PC-3 (cell line): ENCODE data around the gene PTPRN2.

Experiments used
- EZH2 ChIP-seq: fragments of 300-600 bp; sonication (generic); IDR thresholded peaks from one replicate; pipeline ENCODE4 v1.6.1; 2017; ENCODE audit warnings: antibody characterized with exemption, mild to moderate bottlenecking, low read length; ENCODE audit not compliant: unreplicated experiment
- TF ChIP-seq, protein P1 (sequence below): fragments of 300-600 bp; sonication (generic); conservative IDR thresholded peaks from 2 replicates; pipeline ENCODE4 v1.5.1; 2017; ENCODE audit warnings: antibody characterized with exemption, low read depth, mild to moderate bottlenecking, low read length

DNA sequence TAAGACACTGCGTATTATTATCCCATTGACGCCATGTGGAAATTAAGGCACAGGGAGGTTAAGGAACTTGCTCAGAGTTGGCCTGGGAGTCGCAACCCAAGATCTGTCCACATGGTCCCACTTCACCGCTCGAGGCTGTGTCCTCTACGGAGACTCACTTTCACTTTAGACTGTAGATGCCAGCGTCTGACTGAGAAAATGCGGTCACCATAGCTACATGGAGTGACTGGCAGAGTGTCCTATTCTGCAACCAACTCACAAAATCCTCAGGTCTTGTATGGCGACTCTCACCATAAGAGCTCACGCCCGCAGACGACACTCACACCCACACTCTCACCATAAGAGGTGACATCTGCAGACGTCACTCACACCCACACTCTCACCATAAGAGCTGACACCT is 257.9 kb downstream of the PTPRN2 start:
- TF ChIP-seq, protein P1, sequence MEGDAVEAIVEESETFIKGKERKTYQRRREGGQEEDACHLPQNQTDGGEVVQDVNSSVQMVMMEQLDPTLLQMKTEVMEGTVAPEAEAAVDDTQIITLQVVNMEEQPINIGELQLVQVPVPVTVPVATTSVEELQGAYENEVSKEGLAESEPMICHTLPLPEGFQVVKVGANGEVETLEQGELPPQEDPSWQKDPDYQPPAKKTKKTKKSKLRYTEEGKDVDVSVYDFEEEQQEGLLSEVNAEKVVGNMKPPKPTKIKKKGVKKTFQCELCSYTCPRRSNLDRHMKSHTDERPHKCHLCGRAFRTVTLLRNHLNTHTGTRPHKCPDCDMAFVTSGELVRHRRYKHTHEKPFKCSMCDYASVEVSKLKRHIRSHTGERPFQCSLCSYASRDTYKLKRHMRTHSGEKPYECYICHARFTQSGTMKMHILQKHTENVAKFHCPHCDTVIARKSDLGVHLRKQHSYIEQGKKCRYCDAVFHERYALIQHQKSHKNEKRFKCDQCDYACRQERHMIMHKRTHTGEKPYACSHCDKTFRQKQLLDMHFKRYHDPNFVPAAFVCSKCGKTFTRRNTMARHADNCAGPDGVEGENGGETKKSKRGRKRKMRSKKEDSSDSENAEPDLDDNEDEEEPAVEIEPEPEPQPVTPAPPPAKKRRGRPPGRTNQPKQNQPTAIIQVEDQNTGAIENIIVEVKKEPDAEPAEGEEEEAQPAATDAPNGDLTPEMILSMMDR = no peak
- no peak for TF ChIP-seq EZH2
